ES-I3 (cell line): ENCODE measurements around the gene AIRE.

Experiments
- H3K36me3 ChIP-seq: 2 replicates; pipeline ENCODE4 v1.6.1; 2013; ENCODE audit warnings: mild to moderate bottlenecking, low read length, control low read depth, moderate library complexity; ENCODE audit not compliant: insufficient read depth
- H3K4me1 ChIP-seq: 2 replicates; pipeline ENCODE4 v1.6.1; 2013; ENCODE audit warnings: mild to moderate bottlenecking, control low read depth, low read length; ENCODE audit not compliant: insufficient read depth
- H3K9ac ChIP-seq: 2 replicates; pipeline ENCODE4 v1.6.1; 2013; ENCODE audit warnings: low read depth, mild to moderate bottlenecking, low read length, moderate library complexity
- H3K9me3 ChIP-seq: 2 replicates; pipeline ENCODE4 v1.6.1; 2013; ENCODE audit warnings: mild to moderate bottlenecking, low read length, moderate library complexity; ENCODE audit not compliant: control insufficient read depth, insufficient read depth

The AIRE gene

DNA sequence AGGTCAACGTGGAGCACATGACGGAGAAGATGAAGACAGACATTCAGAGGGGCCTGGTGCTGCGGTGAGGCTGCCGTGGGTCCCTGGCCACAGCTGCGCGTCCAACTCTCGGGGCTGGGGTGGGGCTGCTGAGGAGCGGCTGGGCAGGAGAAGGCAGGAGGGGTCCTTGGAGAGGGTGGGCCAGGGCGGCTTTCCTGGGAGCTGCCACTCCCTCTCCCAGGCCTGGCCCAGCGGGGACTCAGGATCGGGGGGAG is 39.1 kb downstream of the AIRE start:
- Histone ChIP-seq H3K9me3 (no peaks in the 10 kb centered on the region), H3K9ac (no peak overlapping the region), H3K4me1 (no peaks in the 10 kb centered on the region), H3K36me3 (peaks cover 4% of the 10 kb centered on the region; the same call in 1 of the 2 replicates)

DNA sequence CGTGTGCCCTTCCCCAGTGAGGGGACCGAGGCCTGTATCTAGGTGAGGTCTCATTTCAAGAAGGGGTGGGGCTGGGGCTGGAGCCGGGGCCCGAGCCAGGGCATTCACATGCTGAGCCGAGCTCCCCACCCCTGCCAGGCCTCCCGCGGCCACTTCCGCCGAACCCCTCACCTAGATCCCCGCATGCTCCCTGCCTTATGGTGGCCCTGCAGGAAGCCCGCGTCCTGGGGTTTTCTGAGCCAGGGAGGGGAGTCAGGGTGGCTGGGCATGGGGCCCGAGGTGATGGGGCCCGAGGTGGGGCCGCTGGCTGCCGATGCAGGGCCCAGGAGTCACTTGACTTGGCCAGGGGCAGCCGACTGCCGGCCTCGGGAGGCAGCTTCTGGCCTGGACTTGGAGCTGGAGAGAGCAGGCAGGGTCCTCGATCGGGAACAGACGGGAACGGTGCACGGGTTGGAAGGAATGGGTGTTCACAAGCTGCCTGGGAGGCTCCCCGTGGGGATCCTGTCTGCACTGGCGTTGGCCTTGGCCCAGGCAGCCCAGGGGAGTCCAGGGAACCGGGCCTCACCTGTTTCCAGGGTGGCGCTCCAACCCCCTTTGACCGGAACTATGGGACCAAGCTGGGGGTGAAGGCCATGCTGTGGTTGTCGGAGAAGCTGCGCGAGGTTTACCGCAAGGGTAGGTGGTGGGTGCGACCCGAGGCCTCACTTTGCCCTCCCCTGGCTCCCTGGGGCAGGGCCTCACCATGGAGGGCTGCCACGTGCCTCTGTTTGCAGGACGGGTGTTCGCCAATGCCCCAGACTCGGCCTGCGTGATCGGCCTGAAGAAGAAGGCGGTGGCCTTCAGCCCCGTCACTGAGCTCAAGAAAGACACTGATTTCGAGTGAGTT is 40.0 kb downstream of the AIRE start:
- H3K9ac ChIP-seq = no peak overlapping the region
- H3K9me3 ChIP-seq = no peaks in the 10 kb centered on the region
- peaks cover 4% of the 10 kb centered on the region; the same call in 1 of the 2 replicates for H3K36me3 ChIP-seq
- no peaks in the 10 kb centered on the region for H3K4me1 ChIP-seq

DNA sequence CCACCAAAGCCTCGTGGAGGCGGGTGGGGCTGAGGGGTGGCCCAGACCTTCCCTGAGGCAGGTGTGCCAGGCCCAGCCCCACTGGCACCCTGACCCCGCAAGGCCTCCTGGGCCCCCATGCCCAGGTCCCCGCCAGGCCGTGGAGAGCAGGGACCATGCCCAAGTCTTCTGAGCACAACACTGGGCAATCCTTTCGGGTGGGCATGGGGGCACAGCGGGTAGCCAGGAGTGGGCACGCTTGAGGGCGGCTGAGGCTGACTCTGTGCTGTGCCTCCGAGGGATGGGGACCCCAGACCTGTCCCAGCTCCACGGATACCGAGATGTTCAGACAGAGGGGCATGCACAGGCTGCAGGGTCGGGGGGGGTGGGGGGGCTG is 40.6 kb downstream of the AIRE start:
- Histone ChIP-seq H3K36me3 (peaks cover 4% of the 10 kb centered on the region; the same call in 1 of the 2 replicates), H3K9ac (no peak overlapping the region), H3K4me1 (no peaks in the 10 kb centered on the region), H3K9me3 (no peaks in the 10 kb centered on the region)

DNA sequence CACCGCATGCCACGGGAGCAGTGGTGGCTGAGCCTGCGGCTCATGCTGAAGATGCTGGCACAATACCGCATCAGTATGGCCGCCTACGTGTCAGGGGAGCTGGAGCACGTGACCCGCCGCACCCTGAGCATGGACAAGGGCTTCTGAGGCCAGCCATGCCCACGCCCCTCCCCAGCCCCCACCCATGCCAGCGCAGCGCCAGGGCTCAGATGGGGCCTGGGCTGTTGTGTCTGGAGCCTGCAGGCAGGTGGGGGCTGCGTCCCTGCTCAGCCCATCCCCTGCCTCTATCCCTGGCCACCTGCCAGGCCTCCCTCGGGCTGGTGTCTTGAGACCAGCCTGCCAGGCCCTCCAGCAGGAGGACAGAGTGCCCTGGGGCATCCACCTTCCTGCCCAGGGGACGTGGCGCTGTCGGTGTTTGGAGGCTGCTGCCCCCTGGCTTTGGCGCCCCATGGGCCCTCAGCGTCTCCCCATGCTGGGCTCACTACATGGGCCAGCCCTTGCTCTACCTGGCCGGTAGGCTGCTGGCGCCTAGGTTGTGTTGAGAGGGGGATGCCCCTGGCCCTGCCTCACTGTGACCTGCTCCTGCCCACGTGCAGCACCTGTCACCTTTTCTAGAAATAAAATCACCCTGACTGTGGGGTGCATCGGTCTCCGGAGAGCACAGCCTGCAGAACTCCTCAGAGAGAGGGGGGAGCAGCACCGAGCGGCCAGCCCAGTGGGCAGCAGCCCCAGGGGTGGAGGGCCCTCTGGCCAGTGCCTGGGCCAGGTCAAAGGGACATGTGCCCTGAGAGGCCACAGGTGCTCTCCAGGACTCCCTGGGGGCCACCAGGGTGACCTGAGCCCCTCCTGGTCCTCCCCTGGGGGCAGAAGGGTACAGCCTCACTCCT is 41.3 kb downstream of the AIRE start:
- H3K9me3 ChIP-seq = no peaks in the 10 kb centered on the region
- H3K4me1 ChIP-seq = no peaks in the 10 kb centered on the region
- no peak overlapping the region for H3K9ac ChIP-seq
- peaks cover 4% of the 10 kb centered on the region; the same call in 1 of the 2 replicates for H3K36me3 ChIP-seq

DNA sequence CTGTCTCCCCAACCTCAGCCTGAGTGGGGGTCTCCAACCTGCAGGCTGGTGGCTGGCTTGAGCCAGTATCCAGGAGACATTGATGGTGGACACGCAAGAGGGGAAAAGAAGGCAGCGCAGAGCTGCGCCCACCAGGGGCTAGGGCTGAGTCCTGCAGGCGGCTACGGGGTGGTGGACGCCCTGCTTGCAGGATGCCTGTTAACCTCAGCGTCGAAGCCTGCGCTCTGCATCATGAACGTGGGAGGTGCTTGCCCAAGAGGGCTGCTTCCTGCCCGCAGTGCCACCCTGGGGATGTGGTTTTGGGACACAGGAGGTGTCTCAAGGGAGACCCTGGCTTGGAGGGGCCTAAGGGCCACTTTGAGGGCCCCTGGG is 41.9 kb downstream of the AIRE start:
- H3K36me3 ChIP-seq = peaks cover 4% of the 10 kb centered on the region; the same call in 1 of the 2 replicates
- H3K9ac ChIP-seq = no peak overlapping the region
- H3K4me1 ChIP-seq = no peaks in the 10 kb centered on the region
- no peaks in the 10 kb centered on the region for H3K9me3 ChIP-seq

DNA sequence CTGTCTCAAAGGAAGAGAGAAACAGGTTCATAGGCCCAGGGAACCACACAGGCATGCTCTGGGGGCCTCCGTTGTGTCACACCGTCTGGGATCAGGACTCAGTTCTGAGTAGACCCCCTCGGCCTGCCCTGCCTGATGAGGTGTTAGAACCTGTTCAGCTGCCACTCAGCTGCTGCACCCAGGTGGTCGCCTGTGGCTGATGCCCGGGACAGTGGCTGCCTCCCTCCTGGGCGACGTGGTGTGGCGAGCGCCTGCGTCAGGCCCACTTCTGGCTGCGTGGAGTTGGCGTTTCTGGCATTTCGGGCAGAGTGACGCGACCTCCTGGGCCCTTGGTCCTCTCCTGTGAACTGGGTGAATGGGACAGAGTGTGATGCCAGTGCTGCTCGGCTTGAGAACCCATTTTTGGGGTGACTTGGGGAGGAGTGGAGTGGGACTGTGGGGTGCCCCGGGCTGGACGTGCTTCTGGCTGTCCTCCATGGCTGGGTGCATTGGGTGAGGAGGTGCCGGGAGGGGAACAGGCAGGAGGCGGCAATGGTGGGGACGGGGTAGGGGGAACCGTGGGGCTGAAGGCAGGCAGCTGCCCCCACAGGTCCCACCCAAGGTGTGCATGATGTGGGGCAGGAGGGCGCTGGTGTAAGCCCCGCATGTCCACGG is 42.7 kb downstream of the AIRE start:
- H3K9me3 ChIP-seq = no peaks in the 10 kb centered on the region
- no peaks in the 10 kb centered on the region for H3K4me1 ChIP-seq
- peaks cover 4% of the 10 kb centered on the region; the same call in 1 of the 2 replicates for H3K36me3 ChIP-seq
- no peak overlapping the region for H3K9ac ChIP-seq

DNA sequence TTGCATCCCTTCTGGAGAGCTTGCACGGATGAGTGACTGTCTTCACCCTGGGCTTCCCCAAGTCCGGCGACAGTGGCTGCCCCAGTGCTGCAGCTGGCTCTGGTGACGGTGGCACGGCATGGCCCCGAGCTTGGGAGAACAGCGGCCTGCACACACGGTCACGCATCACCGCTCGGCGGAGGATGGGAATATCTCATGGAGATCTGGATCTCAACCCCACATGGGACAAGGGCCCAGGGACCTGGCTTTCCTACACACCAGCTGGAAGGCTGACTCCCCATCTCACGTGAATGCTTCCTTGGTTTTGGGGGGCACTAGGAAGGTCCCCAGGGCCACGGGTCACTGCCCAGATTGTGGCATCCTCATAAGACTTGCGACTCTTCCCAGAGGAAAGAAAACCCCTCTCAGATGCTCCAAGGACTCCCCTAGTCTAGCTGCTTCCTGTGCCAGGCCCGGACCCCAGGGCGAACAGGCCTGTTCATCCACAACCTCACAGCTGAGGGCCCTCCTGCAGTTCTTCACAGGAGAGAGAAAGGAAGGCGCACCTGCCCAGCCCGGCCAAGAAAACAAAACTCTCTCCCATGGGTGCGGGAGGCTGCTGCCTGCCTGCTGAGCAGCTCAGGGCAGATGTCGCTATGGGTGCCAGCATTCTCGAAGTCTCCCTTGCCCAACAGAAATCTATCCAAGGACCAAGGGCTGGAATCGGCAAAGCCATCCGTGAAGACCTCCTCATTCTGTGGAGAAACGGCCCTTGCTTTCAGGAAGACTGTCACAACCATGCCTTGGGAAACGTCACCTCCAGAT is 43.6 kb downstream of the AIRE start:
- no peaks in the 10 kb centered on the region for H3K9me3 ChIP-seq
- no peak overlapping the region for H3K9ac ChIP-seq
- H3K36me3 ChIP-seq = no peaks in the 10 kb centered on the region
- H3K4me1 ChIP-seq = peaks cover 3% of the 10 kb centered on the region; the same call in 1 of the 2 replicates

DNA sequence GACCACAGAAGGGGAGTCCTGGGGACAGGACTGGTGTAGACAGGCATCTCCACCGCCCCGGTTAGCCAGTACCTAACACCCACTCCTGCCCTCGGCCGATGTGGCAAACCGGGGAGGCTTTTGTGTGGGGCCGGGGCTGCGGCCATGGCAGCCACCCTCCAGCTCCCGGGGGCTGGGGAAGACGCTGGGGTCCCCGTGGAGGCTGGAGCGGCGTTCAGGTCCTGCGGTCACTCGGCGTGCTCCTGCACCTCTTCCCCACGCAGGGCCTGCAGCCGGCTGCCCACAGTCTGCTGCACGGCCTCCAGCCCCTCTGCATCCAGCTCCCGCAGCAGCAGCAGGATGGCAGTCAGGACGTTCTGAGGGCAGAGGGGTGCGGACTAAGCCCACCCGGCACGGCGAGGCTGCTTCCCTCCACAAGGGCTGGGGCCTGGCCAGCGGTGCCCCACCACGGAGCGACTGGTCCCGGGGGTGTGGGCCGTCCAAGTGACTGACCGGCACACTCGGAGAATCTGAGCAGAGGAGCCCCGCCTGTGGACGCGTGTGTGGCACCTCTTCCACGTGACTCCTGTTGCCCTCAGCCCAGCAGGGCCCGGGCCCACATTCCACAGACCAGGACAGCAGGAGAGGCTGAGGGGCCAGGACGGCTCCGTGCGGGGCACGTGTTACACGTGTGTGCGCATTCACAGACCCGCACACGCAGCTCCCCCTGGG is 44.5 kb downstream of the AIRE start:
- Histone ChIP-seq H3K9ac (no peak overlapping the region), H3K4me1 (peaks cover 3% of the 10 kb centered on the region; the same call in 1 of the 2 replicates), H3K36me3 (no peaks in the 10 kb centered on the region), H3K9me3 (no peaks in the 10 kb centered on the region)

DNA sequence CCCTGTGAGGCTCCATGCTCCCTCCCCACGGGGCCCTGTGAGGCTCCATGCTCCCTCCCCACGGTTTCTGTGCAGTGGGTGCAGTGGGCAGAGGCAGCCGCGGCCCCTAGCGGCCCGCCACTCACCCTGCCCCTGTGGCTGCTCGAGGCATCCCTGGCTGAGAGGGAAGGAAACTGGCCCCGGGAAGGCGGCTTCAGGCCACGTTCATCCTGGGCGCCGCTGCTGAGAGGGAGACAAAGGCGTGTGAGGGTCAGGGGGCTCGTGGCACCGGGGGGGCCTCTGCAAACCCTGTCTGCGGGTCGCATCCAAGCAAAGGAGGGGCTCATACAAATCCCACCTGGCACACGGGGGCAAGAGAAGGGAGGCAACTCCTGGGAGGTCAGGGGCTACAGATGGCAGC is 45.0 kb downstream of the AIRE start:
- H3K4me1 ChIP-seq = peaks cover 3% of the 10 kb centered on the region; the same call in 1 of the 2 replicates
- H3K36me3 ChIP-seq = no peaks in the 10 kb centered on the region
- no peak overlapping the region for H3K9ac ChIP-seq
- H3K9me3 ChIP-seq = no peaks in the 10 kb centered on the region

DNA sequence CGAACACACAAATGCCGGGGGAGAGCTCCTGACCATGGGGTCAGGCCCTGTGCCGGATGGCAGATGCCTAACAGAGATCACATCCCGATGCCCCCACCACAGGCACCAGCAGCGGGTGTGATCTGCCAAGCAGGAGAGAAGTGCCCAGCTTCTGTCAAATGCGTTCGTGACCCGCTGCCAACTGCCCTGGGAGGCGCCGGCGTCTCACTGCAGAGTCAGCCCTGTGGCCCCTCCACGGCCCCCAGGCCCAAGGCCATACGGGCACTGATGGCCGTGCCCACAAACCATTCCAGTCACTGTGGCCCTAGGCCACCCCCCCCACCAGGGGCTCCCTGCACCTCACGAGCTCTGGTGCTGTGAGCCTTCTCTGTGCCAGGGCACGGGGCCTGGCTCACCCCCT is 45.5 kb downstream of the AIRE start:
- no peak overlapping the region for H3K9ac ChIP-seq
- H3K9me3 ChIP-seq = no peaks in the 10 kb centered on the region
- peaks cover 3% of the 10 kb centered on the region; the same call in 1 of the 2 replicates for H3K4me1 ChIP-seq
- H3K36me3 ChIP-seq = no peaks in the 10 kb centered on the region

DNA sequence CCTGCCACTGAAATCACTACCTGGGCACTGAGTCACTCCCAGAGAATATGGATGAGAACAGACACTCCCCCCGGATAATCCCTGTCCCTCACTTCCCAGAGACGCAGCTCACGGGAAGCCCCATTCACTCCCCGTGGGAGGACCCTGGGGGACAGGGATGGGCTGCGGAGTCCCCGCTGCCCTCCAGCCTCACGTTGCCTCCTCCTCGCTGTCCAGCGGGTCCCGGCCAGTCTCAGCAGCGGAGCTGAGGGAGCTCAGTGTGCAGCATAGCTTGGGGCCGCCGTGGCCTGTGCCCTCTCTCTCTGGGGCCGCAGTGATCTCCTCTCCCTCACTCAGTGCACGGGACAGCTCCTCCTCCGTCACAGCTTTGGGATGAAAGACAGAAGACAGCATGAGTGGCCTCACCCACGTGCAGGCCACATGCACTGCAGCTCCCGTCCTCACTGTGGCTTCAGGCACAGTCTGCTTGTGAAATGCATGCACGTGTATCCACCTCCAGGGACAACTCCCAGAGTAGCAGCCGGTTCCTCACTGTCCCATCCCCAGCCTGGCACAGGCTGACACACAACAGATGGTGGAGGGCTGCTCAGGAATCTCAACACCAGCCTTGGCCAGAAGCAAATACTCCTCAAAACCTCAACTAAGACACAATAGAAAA is 46.1 kb downstream of the AIRE start:
- peaks cover 3% of the 10 kb centered on the region; the same call in 1 of the 2 replicates for H3K4me1 ChIP-seq
- no peaks in the 10 kb centered on the region for H3K36me3 ChIP-seq
- no peak overlapping the region for H3K9ac ChIP-seq
- H3K9me3 ChIP-seq = no peaks in the 10 kb centered on the region

DNA sequence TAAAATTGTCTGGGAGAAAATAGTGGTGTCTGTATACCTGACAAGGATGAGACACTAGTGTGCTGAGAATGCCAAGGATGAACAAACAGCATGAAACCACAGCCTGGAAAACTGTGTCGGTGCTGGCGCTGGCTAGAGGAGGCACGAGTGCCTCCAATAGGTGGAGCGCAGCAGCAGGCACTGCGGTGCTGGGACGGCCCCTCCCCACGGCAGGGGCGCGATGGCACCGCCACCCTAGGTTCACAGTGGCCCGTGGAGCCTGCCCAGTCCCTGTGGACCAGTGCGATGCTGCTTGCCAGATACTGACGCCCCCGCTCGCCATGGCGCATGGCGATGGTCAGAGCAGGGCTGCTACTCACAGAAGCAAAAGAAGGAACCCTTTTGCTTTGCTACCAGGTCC is 46.7 kb downstream of the AIRE start:
- Histone ChIP-seq H3K9me3 (no peaks in the 10 kb centered on the region), H3K9ac (no peak overlapping the region), H3K4me1 (peaks cover 3% of the 10 kb centered on the region; the same call in 1 of the 2 replicates), H3K36me3 (no peaks in the 10 kb centered on the region)

DNA sequence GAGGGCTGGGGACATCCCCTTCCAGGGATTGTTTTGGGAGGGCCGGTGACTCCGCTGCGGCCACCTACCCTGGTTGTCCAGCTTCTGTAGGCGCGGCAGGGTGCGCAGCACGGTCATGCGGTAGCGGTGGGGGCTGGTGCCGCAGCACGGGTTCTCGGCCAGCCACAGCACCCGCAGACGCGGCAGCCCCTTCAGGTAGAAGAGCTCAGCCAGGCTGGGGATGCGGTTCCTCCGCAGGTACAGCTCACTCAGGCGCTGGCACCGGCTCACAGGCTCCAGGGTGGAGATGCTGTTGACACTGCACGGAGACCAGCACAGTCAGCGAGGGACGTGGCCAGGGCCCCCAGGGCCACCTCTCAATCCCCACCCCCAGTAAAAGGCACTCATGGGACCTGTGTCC is 47.3 kb downstream of the AIRE start:
- Histone ChIP-seq H3K9me3 (no peaks in the 10 kb centered on the region), H3K4me1 (peaks cover 3% of the 10 kb centered on the region), H3K36me3 (no peaks in the 10 kb centered on the region), H3K9ac (no peak overlapping the region)
